ENCODE data around the gene RRP1. TPM values are rescaled to one million over a fixed set of nuclear protein-coding genes. Genes with fewer than 3 reads are reported as not detected.

Gene RRP1
- total RNA-seq, 1 donor, result 16.8 TPM

DNA sequence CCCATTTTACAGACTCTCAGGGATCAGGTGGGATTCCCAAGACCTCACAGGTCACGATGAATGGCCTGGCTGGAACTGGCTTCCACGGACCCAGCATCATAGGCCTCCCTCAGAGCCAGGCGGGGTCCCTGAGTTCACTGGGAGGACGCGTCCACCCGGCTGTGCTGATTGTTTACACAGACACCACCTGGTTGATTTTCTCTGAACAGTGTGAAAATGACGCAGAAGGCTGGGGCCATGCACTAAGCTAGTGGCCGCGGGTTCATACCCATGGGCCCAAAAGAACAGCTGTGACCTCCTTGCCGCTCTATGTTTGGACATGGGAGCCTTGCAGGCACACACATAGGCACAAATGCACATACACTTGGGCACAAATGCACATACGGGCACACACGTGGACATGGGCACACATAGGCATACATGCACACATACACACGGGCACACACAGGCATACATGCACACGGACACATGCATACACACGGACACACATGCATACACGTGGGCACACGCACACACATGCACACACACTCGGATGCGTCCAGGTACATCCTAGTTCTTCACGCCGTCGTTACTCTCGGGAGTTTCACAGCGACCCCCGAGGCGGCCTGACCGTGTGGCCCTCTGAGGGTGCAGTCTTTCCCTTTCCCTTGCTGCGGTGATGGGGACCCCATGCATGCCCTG lies 36.5 kb upstream of the RRP1 start:
- TF ChIP-seq, protein P1, sequence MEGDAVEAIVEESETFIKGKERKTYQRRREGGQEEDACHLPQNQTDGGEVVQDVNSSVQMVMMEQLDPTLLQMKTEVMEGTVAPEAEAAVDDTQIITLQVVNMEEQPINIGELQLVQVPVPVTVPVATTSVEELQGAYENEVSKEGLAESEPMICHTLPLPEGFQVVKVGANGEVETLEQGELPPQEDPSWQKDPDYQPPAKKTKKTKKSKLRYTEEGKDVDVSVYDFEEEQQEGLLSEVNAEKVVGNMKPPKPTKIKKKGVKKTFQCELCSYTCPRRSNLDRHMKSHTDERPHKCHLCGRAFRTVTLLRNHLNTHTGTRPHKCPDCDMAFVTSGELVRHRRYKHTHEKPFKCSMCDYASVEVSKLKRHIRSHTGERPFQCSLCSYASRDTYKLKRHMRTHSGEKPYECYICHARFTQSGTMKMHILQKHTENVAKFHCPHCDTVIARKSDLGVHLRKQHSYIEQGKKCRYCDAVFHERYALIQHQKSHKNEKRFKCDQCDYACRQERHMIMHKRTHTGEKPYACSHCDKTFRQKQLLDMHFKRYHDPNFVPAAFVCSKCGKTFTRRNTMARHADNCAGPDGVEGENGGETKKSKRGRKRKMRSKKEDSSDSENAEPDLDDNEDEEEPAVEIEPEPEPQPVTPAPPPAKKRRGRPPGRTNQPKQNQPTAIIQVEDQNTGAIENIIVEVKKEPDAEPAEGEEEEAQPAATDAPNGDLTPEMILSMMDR (IDR thresholded peaks at IDR 0.05; ENCODE audit: insufficient read depth, low read depth, low read length), result no peak
- no peak for DNase-seq (ENCODE audit: low read depth)
- H3K4me3 ChIP-seq (ENCODE audit: low read depth, low read length), result no peak overlapping the region

DNA sequence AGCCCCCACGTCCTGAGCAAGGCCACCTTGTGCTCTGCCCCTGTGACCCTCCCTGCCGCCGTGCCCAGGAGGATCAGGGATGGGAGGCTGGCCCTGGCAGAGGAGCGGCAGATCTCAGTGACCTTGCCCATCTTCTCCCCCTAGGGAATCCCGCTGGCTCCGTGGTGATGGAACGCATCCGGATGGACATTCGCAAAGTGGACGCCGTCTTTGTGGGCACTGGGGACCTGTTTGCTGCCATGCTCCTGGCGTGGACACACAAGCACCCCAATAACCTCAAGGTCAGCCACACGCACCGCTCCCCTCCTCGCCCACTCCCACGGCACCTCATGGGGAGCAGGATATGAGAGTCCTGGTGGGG lies 36.0 kb upstream of the RRP1 start:
- no peak overlapping the region for H3K4me3 ChIP-seq (ENCODE audit: low read depth, low read length)
- TF ChIP-seq, protein P1 (IDR thresholded peaks at IDR 0.05; ENCODE audit: insufficient read depth, low read depth, low read length), result no peak
- DNase-seq (ENCODE audit: low read depth), result no peak

DNA sequence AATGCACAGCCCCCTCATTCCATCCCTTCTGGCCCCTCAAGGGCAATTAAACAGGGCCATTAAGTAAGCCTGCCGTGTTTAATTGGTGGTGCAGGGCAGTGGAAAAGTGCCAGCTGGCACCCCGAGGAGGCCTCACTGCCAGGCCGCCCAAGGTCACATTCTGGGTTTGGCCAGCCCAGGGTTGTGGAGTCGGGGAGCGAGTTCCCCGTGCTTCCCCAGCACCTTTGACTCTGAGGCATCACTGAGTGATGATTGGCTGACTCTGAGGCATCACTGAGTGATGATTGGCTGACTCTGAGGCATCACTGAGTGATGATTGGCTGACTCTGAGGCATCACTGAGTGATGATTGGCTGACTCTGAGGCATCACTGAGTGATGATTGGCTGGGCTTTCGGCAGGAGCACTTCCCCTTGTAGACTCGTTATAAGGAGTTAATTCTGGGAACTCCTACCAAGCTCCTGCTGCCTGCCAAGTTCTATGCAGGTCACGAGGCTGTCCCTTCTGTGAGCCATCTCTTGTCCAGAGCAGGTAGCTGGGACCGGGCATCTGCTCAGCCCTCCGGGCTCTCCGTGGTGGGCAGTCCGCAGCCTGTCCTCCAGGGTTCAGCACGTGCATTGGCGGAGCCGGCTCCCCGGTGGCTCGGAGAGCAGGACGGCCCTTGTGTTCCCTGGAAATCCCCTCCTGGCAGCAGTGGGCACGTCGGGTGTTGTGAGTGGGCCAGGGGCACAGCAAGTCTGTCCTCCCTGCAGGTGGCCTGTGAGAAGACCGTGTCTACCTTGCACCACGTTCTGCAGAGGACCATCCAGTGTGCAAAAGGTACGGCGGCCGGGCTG lies 34.2 kb upstream of the RRP1 start:
- DNase-seq (ENCODE audit: low read depth), result no peak

DNA sequence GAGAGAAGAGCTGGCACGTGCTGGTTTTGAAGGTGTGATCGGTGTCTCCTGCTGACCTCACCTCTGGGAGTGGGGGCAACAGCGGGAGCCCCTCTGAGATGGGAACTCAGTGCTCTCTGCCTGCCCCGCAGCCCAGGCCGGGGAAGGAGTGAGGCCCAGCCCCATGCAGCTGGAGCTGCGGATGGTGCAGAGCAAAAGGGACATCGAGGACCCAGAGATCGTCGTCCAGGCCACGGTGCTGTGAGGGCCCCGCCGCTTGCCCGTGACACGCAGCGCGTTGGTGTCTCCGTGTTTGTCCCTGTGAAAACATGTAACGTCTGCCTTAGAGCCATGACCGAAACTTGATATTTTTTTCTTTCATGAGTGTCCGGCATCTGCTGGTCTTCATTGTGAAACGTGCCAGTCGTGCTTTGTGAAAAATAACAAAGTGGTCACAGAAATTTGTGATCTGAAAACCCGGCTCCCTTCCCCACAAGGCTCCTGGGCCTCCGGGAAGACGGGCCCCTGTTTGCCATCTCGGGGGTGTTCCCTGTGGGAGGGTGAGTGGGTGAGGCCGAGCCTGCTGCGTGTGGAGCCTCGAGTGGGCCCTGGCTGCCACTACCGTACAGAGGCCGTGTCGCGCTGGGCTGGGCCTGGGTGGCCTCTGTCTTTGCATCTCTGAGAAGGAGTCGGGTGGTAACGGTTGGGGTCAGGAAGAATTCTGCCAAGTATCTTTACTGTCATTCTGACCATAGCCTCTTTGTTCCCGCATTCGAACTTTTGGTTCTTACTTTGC lies 33.4 kb upstream of the RRP1 start:
- TF ChIP-seq, protein P1 (IDR thresholded peaks at IDR 0.05; ENCODE audit: insufficient read depth, low read depth, low read length), result no peak
- no peak overlapping the region for H3K4me3 ChIP-seq (ENCODE audit: low read depth, low read length)
- no peak for DNase-seq (ENCODE audit: low read depth)

More for the DNA sequence above, 34.2 kb upstream of the RRP1 start:
- no peak overlapping the region for H3K4me3 ChIP-seq (ENCODE audit: low read depth, low read length)
- TF ChIP-seq, protein P1 (IDR thresholded peaks at IDR 0.05; ENCODE audit: insufficient read depth, low read depth, low read length), result no peak

DNA sequence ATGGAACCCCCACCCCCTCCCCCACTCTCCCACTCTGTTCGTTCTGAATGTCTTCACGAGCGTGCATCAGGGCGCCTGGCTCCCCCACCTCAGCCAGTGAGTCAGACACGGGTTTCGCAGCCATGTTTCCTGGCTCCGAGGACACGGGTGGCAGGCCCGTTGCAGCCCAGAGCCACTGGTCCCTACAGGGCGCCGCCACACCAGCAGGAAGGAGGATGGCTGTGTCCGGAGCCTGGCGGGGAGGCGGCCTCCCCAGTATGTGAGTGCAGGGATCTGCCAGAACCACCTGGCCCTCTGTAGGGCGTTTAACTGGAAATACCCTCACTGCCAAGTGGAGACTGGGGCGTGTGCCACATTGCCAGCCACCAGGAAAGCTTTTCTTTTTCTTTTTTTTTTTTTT lies 31.8 kb upstream of the RRP1 start:
- TF ChIP-seq, protein P1 (IDR thresholded peaks at IDR 0.05; ENCODE audit: insufficient read depth, low read depth, low read length), result no peak
- no peak for DNase-seq (ENCODE audit: low read depth)
- H3K4me3 ChIP-seq (ENCODE audit: low read depth, low read length), result no peak overlapping the region

DNA sequence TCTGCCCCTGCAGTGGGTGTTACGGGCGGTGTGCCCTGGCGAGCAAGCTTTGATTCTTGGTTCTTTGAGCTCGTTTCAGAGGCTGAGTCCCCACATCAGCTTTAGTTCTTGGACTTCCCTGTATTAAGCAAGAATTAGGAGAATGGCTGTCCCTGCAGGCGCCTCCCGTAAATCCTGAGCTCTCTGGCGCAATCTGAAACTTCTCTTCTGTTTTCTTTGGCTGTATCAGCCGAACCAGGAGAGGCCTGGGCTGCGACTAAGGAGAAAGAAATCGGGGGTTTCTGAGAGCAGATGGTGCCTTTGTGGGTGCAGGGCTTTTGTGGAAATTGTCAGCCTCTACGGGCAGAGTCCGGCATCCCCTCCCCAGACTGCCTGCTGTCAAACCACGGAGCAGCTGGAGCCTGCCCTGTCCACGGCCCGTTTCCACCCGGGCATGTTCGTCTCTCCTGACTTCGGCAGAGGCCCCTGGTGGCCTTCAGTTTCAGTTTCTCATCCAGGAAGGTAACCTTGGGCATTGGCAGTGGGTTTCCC lies 31.2 kb upstream of the RRP1 start:
- TF ChIP-seq, protein P1 (IDR thresholded peaks at IDR 0.05; ENCODE audit: insufficient read depth, low read depth, low read length), result no peak
- no peak overlapping the region for H3K4me3 ChIP-seq (ENCODE audit: low read depth, low read length)
- peak; percentile 86 for DNase-seq (ENCODE audit: low read depth)

All from fibroblast of villous mesenchyme (primary cell).